B cell (primary cell): Measurements from ENCODE around the gene HTR3C. TPM values are rescaled to one million over a fixed set of nuclear protein-coding genes. Genes with fewer than 3 reads are reported as not detected.

Experiments used
- polyA plus RNA-seq: library from polyadenylated mRNA; depleted of rRNA; stranded (reverse); fragments of >200 nt; gene quantifications from 2 replicates; pipeline ENCODE4 v1.2.3, GENCODE V29; 2012
- small RNA-seq: library from RNA; depleted of rRNA; stranded (forward); fragments of <200 nt; gene quantifications from one replicate; pipeline ENCODE3, GENCODE V24; 2012; ENCODE audit warnings: low replicate concordance, low read depth; ENCODE audit not compliant: insufficient read length
- total RNA-seq, 2 donors: library from RNA; stranded (reverse); fragments of 120-200 nt in 1 of 2; gene quantifications; 1 replicate in 1 of 2; 2 replicates in 1 of 2; pipeline versions ENCODE4 v1.2.3 to v1.2.4, GENCODE V29; 2013 to 2022

The HTR3C gene
- total and polyA plus RNA-seq, 2 donors (not counting 1 experiment from before 2014, with no cell fraction given): not detected

Small RNAs within 50 kb of the gene (small RNA-seq; reads per million reads assigned to genes)
- gene RF00019: not detected

Other genes with a start within 250 kb of the HTR3C start
- gene MAP6D1, start 227.5 kb upstream of the HTR3C start, total RNA-seq: 1.8 and 4.2 TPM in 2 replicates
- gene MAP6D1, start 227.5 kb upstream of the HTR3C start, polyA plus RNA-seq: 0.43 and 0.46 TPM in 2 replicates
- gene PARL, start 168.2 kb upstream of the HTR3C start, total RNA-seq: 46.7 and 51.2 TPM in 2 replicates
- gene PARL, start 168.2 kb upstream of the HTR3C start, polyA plus RNA-seq: 23.5 and 32.6 TPM in 2 replicates
- gene ABCC5, start 35.2 kb upstream of the HTR3C start, total RNA-seq: 29.5 and 31.7 TPM in 2 replicates
- 13.4 and 16.9 TPM in 2 replicates for gene ABCC5, start 35.2 kb upstream of the HTR3C start, polyA plus RNA-seq
- not detected in 2 replicates for gene HTR3D, start 21.3 kb upstream of the HTR3C start, total RNA-seq
- not detected in 2 replicates for gene HTR3D, start 21.3 kb upstream of the HTR3C start, polyA plus RNA-seq
- gene HTR3E, start 44.0 kb downstream of the HTR3C start, total RNA-seq: not detected in 2 replicates
- gene HTR3E, start 44.0 kb downstream of the HTR3C start, polyA plus RNA-seq: not detected in 2 replicates
- gene EIF2B5, start 82.3 kb downstream of the HTR3C start, total RNA-seq: 83.8 and 85.9 TPM in 2 replicates
- gene EIF2B5, start 82.3 kb downstream of the HTR3C start, polyA plus RNA-seq: 73.2 and 77.1 TPM in 2 replicates
- 81.3 and 92.0 TPM in 2 replicates for gene DVL3, start 102.3 kb downstream of the HTR3C start, total RNA-seq
- 42.7 and 49.4 TPM in 2 replicates for gene DVL3, start 102.3 kb downstream of the HTR3C start, polyA plus RNA-seq
- 191 and 207 TPM in 2 replicates for gene AP2M1, start 121.8 kb downstream of the HTR3C start, total RNA-seq
- 132 and 171 TPM in 2 replicates for gene AP2M1, start 121.8 kb downstream of the HTR3C start, polyA plus RNA-seq
- gene ABCF3, start 133.2 kb downstream of the HTR3C start, total RNA-seq: 115 and 131 TPM in 2 replicates
- 74.0 and 86.5 TPM in 2 replicates for gene ABCF3, start 133.2 kb downstream of the HTR3C start, polyA plus RNA-seq
- gene VWA5B2, start 176.5 kb downstream of the HTR3C start, total RNA-seq: 0.37 TPM in 1 of 2 replicates, not detected in the other
- gene VWA5B2, start 176.5 kb downstream of the HTR3C start, polyA plus RNA-seq: 0.09 and 0.10 TPM in 2 replicates
- gene ALG3, start 195.9 kb downstream of the HTR3C start, total RNA-seq: 32.7 and 38.6 TPM in 2 replicates
- 29.9 and 36.1 TPM in 2 replicates for gene ALG3, start 195.9 kb downstream of the HTR3C start, polyA plus RNA-seq
- 1.5 and 2.0 TPM in 2 replicates for gene EEF1AKMT4, start 196.6 kb downstream of the HTR3C start, total RNA-seq
- gene EEF1AKMT4, start 196.6 kb downstream of the HTR3C start, polyA plus RNA-seq: 0.61 and 2.5 TPM in 2 replicates
- gene CAMK2N2, start 208.5 kb downstream of the HTR3C start, total RNA-seq: 0.29 TPM in 1 of 2 replicates, not detected in the other
- gene CAMK2N2, start 208.5 kb downstream of the HTR3C start, polyA plus RNA-seq: not detected in 2 replicates
- not detected in 2 replicates for gene ECE2, start 223.0 kb downstream of the HTR3C start, total RNA-seq
- gene ECE2, start 223.0 kb downstream of the HTR3C start, polyA plus RNA-seq: not detected in 2 replicates
- gene PSMD2, start 246.2 kb downstream of the HTR3C start, total RNA-seq: 140 and 145 TPM in 2 replicates
- 79.4 and 119 TPM in 2 replicates for gene PSMD2, start 246.2 kb downstream of the HTR3C start, polyA plus RNA-seq